ENCODE results near the gene SCARB1.

SCARB1 gene

GRCh38 chr12:124762791-124763593, 100.7 kb downstream of the SCARB1 start:
- H3K4me3 ChIP-seq (ENCODE audit: low read depth, low read length): no peak overlapping the region
- in situ Hi-C loops (cut with HindIII; ENCODE audit: low sequenced_read_pairs): no loop called here
- no peak for TF ChIP-seq CTCF (IDR thresholded peaks at IDR 0.05; ENCODE audit: low read depth, low read length)
- no peak for DNase-seq (ENCODE audit: low read depth, low spot score)

GRCh38 chr12:124762384-124762783, 101.3 kb downstream of the SCARB1 start:
- DNase-seq (ENCODE audit: low read depth, low spot score): no peak
- no peak for TF ChIP-seq CTCF (IDR thresholded peaks at IDR 0.05; ENCODE audit: low read depth, low read length)
- in situ Hi-C loops (cut with HindIII; ENCODE audit: low sequenced_read_pairs): no loop called here
- no peak overlapping the region for H3K4me3 ChIP-seq (ENCODE audit: low read depth, low read length)

GRCh38 chr12:124761871-124762270, 101.8 kb downstream of the SCARB1 start:
- DNase-seq (ENCODE audit: low read depth, low spot score): peak; percentile 58
- TF ChIP-seq CTCF (IDR thresholded peaks at IDR 0.05; ENCODE audit: low read depth, low read length): no peak
- in situ Hi-C loops (cut with HindIII; ENCODE audit: low sequenced_read_pairs): no loop called here
- H3K4me3 ChIP-seq (ENCODE audit: low read depth, low read length): no peak overlapping the region

GRCh38 chr12:124761056-124761455, 102.6 kb downstream of the SCARB1 start:
- no peak overlapping the region for H3K4me3 ChIP-seq (ENCODE audit: low read depth, low read length)
- no peak for TF ChIP-seq CTCF (IDR thresholded peaks at IDR 0.05; ENCODE audit: low read depth, low read length)
- no peak for DNase-seq (ENCODE audit: low read depth, low spot score)
- in situ Hi-C loops (cut with HindIII; ENCODE audit: low sequenced_read_pairs): no loop called here

GRCh38 chr12:124760560-124760959, 103.1 kb downstream of the SCARB1 start:
- in situ Hi-C loops (cut with HindIII; ENCODE audit: low sequenced_read_pairs): no loop called here
- no peak for DNase-seq (ENCODE audit: low read depth, low spot score)
- no peak for TF ChIP-seq CTCF (IDR thresholded peaks at IDR 0.05; ENCODE audit: low read depth, low read length)
- H3K4me3 ChIP-seq (ENCODE audit: low read depth, low read length): no peak overlapping the region

GRCh38 chr12:124759841-124760503, 103.7 kb downstream of the SCARB1 start:
- no peak for DNase-seq (ENCODE audit: low read depth, low spot score)
- in situ Hi-C loops (cut with HindIII; ENCODE audit: low sequenced_read_pairs): no loop called here
- TF ChIP-seq CTCF (IDR thresholded peaks at IDR 0.05; ENCODE audit: low read depth, low read length): no peak
- H3K4me3 ChIP-seq (ENCODE audit: low read depth, low read length): no peak overlapping the region

All from astrocyte of the spinal cord (primary cell).